ENCODE data around the gene KRT37.

DNA sequence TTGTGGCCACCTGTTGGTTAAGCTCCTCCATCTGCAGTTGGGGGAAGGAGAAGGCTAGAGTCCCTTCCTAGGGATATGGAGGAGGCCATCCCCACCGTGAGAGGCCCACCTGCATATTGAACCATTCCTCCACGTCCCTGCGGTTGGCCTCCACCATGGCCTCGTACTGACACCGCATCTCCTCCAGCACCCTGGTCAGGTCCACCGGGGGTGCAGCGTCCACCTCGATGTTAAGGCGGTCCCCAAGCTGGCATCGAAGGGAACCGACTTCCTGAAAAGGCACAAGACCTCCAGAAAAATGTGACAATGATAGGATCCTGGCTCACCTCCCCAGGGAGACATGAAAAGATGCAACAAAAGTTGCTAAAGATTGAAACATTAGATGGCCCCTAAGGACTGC is 39.8 kb upstream of the KRT37 start:
- TF ChIP-seq, protein P1, sequence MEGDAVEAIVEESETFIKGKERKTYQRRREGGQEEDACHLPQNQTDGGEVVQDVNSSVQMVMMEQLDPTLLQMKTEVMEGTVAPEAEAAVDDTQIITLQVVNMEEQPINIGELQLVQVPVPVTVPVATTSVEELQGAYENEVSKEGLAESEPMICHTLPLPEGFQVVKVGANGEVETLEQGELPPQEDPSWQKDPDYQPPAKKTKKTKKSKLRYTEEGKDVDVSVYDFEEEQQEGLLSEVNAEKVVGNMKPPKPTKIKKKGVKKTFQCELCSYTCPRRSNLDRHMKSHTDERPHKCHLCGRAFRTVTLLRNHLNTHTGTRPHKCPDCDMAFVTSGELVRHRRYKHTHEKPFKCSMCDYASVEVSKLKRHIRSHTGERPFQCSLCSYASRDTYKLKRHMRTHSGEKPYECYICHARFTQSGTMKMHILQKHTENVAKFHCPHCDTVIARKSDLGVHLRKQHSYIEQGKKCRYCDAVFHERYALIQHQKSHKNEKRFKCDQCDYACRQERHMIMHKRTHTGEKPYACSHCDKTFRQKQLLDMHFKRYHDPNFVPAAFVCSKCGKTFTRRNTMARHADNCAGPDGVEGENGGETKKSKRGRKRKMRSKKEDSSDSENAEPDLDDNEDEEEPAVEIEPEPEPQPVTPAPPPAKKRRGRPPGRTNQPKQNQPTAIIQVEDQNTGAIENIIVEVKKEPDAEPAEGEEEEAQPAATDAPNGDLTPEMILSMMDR (IDR thresholded peaks at IDR 0.05): no peak
- TF ChIP-seq POLR2AphosphoS5 (IDR thresholded peaks at IDR 0.05; ENCODE audit: low read depth, low read length) (no peak), SIN3A (IDR thresholded peaks at IDR 0.05; ENCODE audit: borderline replicate concordance, insufficient read depth, low read depth, low read length) (no peak), TCF7L2 (IDR thresholded peaks at IDR 0.05; ENCODE audit: low read depth, low read length) (no peak)
- TF ChIP-seq, protein P2, sequence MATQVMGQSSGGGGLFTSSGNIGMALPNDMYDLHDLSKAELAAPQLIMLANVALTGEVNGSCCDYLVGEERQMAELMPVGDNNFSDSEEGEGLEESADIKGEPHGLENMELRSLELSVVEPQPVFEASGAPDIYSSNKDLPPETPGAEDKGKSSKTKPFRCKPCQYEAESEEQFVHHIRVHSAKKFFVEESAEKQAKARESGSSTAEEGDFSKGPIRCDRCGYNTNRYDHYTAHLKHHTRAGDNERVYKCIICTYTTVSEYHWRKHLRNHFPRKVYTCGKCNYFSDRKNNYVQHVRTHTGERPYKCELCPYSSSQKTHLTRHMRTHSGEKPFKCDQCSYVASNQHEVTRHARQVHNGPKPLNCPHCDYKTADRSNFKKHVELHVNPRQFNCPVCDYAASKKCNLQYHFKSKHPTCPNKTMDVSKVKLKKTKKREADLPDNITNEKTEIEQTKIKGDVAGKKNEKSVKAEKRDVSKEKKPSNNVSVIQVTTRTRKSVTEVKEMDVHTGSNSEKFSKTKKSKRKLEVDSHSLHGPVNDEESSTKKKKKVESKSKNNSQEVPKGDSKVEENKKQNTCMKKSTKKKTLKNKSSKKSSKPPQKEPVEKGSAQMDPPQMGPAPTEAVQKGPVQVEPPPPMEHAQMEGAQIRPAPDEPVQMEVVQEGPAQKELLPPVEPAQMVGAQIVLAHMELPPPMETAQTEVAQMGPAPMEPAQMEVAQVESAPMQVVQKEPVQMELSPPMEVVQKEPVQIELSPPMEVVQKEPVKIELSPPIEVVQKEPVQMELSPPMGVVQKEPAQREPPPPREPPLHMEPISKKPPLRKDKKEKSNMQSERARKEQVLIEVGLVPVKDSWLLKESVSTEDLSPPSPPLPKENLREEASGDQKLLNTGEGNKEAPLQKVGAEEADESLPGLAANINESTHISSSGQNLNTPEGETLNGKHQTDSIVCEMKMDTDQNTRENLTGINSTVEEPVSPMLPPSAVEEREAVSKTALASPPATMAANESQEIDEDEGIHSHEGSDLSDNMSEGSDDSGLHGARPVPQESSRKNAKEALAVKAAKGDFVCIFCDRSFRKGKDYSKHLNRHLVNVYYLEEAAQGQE (IDR thresholded peaks at IDR 0.05; ENCODE audit: insufficient read depth in 1 of 2, low read depth in 2 of 2, low read length in 1 of 2): peak in 1 of 2 experiments; percentile 53; a peak in 1 of 4 replicates
